ENCODE data around the gene SEMA6B.

Gene SEMA6B

DNA sequence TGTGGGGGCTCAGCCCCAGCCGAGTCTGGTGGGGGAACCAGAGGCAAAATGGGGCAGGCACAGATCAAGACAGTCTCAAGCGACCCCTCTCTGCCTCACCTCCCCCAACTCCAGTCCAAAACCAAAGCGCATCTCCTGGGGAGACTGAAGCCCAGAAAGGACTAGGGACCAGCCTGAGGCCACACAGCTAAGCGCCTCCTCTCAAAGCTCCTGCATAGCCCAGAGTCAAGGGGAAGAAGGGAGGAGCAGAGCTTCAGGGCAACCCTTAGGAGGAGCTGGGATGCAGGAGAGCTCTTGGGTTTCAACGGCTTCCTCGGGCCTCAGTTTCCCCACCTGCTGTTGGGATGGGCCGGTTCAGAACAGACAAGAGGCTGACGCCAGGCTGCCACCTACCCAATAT, 19.9 kb upstream of the SEMA6B start:
- no peak overlapping the region for H3K4me3 ChIP-seq (ENCODE audit: low read depth, low read length)
- DNase-seq (ENCODE audit: low read depth), result no peak
- TF ChIP-seq, protein P1, sequence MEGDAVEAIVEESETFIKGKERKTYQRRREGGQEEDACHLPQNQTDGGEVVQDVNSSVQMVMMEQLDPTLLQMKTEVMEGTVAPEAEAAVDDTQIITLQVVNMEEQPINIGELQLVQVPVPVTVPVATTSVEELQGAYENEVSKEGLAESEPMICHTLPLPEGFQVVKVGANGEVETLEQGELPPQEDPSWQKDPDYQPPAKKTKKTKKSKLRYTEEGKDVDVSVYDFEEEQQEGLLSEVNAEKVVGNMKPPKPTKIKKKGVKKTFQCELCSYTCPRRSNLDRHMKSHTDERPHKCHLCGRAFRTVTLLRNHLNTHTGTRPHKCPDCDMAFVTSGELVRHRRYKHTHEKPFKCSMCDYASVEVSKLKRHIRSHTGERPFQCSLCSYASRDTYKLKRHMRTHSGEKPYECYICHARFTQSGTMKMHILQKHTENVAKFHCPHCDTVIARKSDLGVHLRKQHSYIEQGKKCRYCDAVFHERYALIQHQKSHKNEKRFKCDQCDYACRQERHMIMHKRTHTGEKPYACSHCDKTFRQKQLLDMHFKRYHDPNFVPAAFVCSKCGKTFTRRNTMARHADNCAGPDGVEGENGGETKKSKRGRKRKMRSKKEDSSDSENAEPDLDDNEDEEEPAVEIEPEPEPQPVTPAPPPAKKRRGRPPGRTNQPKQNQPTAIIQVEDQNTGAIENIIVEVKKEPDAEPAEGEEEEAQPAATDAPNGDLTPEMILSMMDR (IDR thresholded peaks at IDR 0.05; ENCODE audit: insufficient read depth, low read depth, low read length, missing control alignments), result no peak

DNA sequence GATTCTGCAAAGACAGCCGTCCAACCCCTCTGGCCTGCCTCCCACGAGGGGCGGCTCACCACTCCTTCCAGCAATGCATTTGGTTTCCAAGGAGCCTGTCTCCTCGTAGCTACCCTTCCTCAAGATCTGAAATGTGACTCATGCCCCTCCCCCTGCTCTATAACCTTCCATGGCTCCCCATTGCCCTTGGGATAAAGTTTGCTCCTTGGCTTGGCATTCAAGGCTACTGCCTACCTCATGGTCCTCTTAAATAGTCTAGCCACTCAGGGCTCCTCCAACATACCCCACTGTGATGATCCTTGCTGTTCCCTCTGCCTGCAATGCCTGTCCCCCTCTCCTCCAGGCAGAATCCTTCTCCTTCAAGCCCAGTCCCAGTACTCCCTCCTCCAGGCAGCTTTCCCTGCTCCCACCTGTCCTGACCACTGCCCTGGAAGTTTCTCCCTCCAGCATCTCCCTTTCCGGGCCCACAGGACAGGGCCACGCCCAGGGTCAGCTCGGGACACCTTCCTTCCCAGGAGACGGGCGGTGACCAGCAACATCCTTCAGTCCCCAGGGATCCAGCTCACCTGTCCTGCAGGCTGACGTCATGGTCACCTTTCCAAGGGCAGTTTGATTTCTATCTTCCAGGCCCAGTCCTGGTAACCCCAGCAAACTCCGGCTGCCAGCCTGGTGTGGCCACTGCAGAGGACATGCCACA, 19.2 kb upstream of the SEMA6B start:
- no peak for DNase-seq (ENCODE audit: low read depth)
- H3K4me3 ChIP-seq (ENCODE audit: low read depth, low read length), result no peak overlapping the region
- TF ChIP-seq, protein P1 (IDR thresholded peaks at IDR 0.05; ENCODE audit: insufficient read depth, low read depth, low read length, missing control alignments), result no peak

- TF ChIP-seq, protein P1 (IDR thresholded peaks at IDR 0.05; ENCODE audit: insufficient read depth, low read depth, low read length, missing control alignments), result no peak
- no peak for DNase-seq (ENCODE audit: low read depth)
- no peak overlapping the region for H3K4me3 ChIP-seq (ENCODE audit: low read depth, low read length)
Measured at GRCh38 chr19:4577020-4577782, 17.7 kb upstream of the SEMA6B start.

DNA sequence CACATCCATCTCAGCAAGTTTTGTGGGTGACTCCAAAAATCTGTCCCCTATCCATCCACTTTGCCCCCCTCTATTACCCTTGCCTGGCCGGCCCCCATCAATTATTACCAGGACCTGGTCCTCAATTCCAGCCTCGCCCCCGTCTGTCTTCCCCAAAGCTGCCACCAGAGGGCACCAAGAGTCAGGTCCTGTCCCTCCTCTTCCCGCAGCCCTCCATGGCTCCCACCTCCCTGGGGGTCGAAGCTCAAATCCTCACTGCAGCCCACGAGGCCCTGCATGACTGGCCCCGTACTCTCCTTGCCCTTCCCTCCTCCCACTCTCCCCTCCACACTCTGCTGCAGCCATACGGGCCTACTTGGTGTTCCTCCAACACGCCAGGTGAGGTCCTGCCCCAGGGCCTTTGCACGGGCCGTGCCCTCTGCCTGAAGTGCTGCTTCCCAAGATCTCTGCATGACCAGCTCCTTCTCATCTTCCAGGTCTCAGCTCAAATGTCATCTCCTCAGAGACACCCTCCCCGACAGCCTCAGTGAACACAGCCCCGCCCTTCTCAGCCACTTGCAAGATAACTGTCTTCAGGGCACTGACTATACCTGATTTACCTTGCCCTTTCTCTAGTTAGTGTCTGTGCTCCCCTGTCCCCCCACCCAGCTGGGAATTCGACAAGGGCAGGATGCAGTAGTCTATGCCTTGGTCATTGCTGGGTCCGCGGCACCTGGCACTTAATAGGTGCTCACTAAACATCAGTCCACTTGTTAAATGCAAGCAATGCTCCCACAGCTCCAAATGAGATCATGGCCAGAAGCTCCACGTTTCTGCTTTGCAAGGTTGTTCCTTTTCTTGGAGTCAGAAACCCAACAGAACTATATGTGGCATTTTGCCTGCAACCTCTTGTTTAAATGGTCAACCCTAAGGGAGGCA, 16.8 kb upstream of the SEMA6B start:
- TF ChIP-seq, protein P1 (IDR thresholded peaks at IDR 0.05; ENCODE audit: insufficient read depth, low read depth, low read length, missing control alignments), result peak; percentile 74
- peak; percentile 62 for DNase-seq (ENCODE audit: low read depth)
- no peak overlapping the region for H3K4me3 ChIP-seq (ENCODE audit: low read depth, low read length)

DNA sequence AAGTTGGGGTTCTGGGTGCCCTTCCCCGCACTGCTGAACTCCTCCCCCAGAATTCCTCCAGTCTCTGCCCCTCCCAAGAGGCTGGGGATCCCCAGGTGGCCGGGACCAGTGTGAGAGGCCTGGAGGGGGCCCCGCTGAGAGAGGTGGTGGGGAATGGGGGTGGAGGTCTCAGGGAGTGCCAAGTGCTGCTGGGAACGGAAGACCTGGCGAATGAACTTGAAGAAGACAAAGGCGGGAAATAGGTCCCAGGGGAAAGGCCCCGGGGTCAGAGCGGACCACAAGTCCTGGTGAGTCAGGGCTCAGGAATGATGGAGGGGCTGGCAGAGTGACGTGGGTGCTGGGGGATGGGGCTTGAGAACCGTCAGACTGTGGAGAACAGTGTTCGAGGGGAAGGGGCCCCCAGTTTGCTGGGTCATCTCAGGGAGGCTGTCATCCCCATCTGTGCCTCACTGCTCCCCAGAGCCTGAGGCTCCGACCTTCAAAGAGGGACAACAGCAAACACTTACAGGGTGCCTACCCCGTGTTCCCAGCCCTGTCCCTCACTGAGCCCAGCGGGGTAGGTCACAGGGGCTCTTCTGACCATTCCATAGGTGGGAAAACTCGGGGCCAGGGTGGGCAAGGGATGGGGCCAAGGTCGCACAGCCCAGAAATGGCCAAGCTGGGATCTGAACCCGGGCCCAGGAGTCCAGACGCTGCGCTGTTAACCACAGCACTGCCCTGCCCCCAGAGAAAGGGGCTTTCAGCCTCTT, 16.0 kb upstream of the SEMA6B start:
- no peak for DNase-seq (ENCODE audit: low read depth)
- no peak overlapping the region for H3K4me3 ChIP-seq (ENCODE audit: low read depth, low read length)
- TF ChIP-seq, protein P1 (IDR thresholded peaks at IDR 0.05; ENCODE audit: insufficient read depth, low read depth, low read length, missing control alignments), result no peak

DNA sequence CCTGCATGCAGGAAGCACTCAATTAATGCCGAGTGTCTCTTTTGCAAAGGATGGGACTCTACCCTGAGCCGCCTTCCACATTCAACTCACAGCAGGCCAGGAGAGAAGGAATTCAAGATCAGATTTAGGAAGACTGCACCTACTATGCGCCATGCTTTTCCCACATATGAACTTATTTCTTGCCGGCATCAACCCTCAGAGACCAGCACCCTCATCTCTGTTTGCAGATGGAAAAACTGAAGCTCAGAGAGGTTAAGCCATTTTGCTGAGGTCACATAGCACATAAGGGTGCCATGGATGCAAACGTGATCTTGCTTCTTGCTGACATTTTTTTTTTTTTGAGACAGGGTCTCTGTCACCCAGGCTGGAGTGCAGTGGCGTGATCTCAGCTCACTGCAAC, 14.2 kb upstream of the SEMA6B start:
- no peak for DNase-seq (ENCODE audit: low read depth)
- H3K4me3 ChIP-seq (ENCODE audit: low read depth, low read length), result no peak overlapping the region
- TF ChIP-seq, protein P1 (IDR thresholded peaks at IDR 0.05; ENCODE audit: insufficient read depth, low read depth, low read length, missing control alignments), result no peak
